ENCODE measurements around the gene WDR5. TPM values are rescaled to one million over a fixed set of nuclear protein-coding genes. Genes with fewer than 3 reads are reported as not detected.

WDR5 gene
- total and polyA plus RNA-seq, 9 of the 15 experiments (the other 6 are each of a cell fraction or from before 2014, with no cell fraction given), result 3.0 to 56.8 (median 38.6) TPM

DNA sequence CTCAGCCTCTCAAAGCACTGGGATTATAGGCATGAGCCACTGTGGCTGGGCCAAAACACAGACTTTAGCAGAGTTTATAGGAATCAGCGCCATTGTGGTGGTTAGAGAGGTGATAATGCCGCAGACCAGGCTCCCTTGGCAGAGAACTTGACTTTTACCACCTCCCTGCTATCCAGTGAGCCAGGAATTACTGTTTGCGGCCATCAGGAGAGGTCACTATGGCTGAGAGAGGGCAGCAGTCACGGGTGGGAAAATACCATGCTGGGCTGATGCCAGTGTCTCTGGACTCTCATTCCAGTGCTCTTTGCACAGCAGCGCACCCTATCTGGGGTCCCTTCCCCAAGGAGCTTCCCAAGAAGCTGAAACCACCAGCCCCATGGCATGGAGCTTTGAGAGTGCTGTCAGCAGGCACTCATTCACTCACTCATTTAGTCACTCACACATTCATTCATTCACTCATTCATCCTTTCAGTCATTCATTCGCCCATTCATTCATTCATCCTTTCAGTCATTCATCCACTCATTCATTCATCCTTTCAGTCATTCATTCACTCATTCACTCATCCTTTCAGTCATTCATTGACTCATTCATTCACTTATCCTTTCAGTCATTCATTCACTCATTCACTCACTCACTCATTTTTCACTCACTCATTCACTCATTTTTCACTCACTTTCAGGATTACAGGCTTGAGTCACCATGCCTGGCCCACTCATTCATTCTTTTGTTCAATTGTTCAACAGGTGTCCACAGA lies 55.8 kb downstream of the WDR5 start (continued):
- no peak for TF ChIP-seq BRCA1 (IDR thresholded peaks at IDR 0.05)
- TF ChIP-seq BRCA1 (CRISPR knock-in tag; IDR thresholded peaks at IDR 0.05), result no peak
- peak; percentile 98 for TF ChIP-seq ZNF24 (IDR thresholded peaks at IDR 0.05)
- TF ChIP-seq MYBL2 (IDR thresholded peaks at IDR 0.05; ENCODE audit: low read depth), result no peak
- TF ChIP-seq MYBL2 (CRISPR knock-in tag; IDR thresholded peaks at IDR 0.05; ENCODE audit: borderline replicate concordance), result no peak
- TF ChIP-seq NR2F6 (CRISPR knock-in tag; IDR thresholded peaks at IDR 0.05), result no peak
- no peak for TF ChIP-seq WHSC1 (IDR thresholded peaks at IDR 0.05; ENCODE audit: low read length)
- TF ChIP-seq DMBX1 (CRISPR knock-in tag; IDR thresholded peaks at IDR 0.05; ENCODE audit: borderline replicate concordance), result no peak
- TF ChIP-seq CBX3 (IDR thresholded peaks at IDR 0.05; ENCODE audit: borderline replicate concordance in 1 of 2, low read length in 2 of 2), result no peak
- TF ChIP-seq, protein P1, sequence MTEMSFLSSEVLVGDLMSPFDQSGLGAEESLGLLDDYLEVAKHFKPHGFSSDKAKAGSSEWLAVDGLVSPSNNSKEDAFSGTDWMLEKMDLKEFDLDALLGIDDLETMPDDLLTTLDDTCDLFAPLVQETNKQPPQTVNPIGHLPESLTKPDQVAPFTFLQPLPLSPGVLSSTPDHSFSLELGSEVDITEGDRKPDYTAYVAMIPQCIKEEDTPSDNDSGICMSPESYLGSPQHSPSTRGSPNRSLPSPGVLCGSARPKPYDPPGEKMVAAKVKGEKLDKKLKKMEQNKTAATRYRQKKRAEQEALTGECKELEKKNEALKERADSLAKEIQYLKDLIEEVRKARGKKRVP (CRISPR knock-in tag; IDR thresholded peaks at IDR 0.05), result no peak
- TF ChIP-seq ESRRB (CRISPR knock-in tag; IDR thresholded peaks at IDR 0.05; ENCODE audit: borderline replicate concordance), result no peak
- TF ChIP-seq, protein P2, sequence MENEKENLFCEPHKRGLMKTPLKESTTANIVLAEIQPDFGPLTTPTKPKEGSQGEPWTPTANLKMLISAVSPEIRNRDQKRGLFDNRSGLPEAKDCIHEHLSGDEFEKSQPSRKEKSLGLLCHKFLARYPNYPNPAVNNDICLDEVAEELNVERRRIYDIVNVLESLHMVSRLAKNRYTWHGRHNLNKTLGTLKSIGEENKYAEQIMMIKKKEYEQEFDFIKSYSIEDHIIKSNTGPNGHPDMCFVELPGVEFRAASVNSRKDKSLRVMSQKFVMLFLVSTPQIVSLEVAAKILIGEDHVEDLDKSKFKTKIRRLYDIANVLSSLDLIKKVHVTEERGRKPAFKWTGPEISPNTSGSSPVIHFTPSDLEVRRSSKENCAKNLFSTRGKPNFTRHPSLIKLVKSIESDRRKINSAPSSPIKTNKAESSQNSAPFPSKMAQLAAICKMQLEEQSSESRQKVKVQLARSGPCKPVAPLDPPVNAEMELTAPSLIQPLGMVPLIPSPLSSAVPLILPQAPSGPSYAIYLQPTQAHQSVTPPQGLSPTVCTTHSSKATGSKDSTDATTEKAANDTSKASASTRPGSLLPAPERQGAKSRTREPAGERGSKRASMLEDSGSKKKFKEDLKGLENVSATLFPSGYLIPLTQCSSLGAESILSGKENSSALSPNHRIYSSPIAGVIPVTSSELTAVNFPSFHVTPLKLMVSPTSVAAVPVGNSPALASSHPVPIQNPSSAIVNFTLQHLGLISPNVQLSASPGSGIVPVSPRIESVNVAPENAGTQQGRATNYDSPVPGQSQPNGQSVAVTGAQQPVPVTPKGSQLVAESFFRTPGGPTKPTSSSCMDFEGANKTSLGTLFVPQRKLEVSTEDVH (IDR thresholded peaks at IDR 0.05; ENCODE audit: low read depth, partially characterized antibody), result no peak
- peak; percentile 27; the same call in 1 of the 2 replicates for TF ChIP-seq BCOR (IDR thresholded peaks at IDR 0.05)
- TF ChIP-seq ZNF384 (IDR thresholded peaks at IDR 0.05; ENCODE audit: low read depth, low read length), result no peak
- no peak for TF ChIP-seq CBFA2T3 (IDR thresholded peaks at IDR 0.05)

All from K562 (cell line).